NCI-H446 treated with DMSO at 0.1 percent for 48 hours (cell line): ENCODE measurements around the gene PLTP.
A peak's percentile ranks its signal among the peaks of the same experiment; 100 is the strongest.
"Not testable (repeated sequence)": the region's sequence is repeated elsewhere in the genome, so short reads cannot be mapped to it uniquely, and the experiment has no call there.

Experiments
- DNase-seq: peaks from one replicate; lab custom pipeline; 2025; lab: John Stamatoyannopoulos, UW

The PLTP gene

DNA sequence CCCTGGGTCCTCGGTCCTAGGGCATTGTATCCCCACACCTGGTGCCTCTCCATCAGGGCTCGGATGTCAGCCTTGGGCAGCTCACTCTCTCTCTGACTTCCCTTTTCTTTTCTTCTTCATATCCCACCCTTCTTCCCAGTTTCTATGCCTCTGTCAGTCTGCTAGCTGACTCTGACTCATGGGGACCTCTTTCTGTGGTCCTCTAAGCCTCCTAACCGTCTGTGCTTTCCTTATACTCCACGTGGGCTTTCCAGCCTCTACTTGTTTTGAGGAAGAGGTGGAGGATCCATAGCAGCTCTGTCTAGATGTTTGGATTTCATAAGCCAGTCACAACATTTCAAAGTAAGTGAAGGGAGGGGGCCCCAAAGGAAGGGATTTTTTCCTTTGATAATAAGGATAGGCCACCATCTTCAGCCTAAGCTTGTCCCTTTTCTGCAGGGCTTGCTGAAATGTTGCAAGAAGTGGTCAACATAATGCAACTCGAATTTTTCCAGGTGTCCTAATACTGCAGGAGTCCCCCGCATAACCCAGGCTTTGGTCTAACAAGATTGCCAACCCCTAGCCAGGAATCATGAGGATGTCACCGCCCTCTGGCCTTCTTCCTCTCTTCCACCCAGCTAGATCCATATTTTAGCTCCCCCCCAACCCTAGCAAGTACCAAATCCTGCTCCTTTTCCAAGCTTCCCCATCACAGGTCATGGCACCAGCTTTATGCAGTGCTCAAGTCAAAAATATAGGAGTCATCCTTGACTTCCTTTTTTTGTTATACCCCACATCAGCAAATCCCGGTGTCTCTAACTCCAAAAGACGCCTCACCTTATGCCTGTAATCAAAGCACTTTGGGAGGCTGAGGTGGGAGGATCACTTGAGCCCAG lies 8.7 kb upstream of the PLTP start:
- no peak for DNase-seq

DNA sequence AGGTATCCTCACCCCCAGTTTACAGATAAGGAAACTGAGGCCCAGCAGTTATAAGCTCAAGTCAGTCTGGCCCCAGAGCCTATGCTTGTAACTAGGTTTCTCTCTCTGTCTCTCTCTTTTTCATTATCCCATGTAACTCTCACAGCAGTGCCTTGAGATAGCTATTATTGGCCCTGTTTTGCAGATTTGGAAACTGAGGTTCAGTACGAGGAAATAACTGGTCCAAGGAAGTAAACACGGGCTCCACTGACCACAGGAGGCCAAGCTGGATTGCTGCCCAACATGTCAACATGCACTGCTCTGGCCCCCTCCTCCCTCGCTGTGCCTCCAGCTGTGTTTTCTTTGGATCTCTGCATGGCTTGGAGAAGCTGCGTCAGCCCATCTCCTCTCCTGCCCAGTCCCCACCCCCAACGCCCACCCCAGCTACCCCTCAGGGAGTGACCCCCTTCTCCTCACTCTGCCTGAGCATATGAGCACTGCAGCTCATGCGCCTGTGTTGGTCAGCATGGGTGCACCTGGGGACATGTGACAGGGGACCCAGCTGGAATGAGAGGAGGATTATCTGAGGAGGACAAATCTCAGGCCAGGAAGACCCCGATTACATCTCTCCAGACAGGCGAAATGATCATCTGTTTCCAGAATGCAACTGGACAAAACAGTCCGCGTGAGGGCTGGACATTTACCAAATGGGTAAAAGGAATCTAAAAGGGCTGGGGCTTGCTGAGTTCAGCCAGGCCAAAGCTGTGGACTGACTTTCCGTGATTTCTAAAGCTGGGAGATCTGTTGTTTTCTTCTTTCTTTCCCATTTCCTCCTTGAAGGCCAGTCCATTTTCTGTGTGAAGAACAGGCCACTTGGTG lies 7.8 kb upstream of the PLTP start:
- no peak for DNase-seq

DNA sequence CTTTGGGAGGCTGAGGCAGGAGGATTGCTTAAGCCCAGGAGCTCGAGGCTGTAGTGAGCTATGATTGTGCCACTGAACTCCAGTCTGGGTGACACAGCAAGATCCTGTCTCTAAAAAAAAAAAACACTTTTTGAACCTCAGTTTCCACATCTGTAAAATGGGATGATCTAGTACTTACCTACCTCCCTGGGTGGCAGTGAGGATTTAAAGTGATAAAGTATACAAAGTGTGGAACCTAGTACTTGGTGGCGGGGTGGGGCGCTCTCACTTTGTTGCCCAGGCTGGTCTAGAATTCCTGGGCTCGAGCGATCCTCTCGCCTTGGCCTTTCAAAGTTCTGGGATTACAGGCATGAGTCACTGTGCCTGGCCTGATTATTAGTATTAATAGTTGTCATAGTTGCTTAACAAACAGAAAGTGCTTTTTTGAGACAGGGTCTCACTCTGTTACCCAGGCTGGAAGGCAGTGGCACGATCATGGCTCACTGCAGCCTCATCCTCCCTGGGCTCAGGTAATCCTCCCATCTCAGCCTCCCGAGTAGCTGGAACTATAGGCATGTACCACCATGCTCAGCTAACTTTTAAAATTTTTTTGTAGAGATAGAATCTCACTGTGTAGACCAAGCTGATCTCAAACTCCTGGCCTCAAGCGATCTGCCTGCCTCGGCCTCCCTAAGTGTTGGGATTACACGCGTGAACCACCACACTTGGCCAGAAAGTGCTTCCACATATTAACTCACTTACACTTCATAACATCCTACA lies 7.0 kb upstream of the PLTP start:
- DNase-seq, result no peak

DNA sequence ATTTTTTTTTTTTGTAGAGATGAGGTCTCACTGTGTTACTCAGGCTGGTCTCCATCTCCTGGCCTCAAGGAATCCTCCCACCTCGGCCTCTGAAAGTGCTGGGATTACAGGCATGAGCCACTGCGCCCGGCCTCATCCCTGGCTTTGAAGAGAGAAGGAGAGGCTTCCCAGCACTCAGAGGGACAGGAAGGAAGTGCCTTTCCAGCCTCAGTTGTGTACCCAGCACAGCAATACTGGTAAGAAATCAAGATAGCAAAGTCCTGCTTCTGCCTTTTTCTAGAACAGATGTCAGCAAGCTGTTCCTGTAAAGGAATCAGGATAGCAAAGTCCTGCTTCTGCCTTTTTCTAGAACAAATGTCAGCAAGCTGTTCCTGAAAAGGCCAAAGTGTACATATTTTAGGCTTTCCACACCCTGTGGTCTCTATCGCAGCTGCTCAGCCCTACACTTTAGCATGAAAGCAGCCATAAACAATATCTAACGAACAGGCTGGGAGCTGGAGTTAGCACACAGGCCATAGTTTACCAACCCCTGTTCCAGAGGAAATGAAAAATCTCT lies 6.3 kb upstream of the PLTP start:
- DNase-seq, result no peak

DNA sequence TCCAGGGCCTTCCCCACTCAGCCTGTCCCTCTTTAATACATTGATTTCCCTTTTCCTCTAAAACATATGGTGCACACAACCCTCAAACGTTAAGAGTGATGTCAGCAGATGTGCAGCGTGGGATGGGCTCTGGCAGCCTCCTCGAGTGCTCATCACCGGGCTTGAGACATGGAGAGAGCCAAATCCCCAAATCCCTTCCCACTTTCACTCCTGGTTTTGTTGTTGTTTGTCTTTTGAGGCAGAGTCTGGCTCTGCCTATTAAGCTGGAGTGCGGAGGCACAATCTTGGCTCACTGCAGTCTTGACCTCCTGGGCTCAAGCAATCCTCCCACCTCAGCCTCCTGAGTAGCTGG lies 5.8 kb upstream of the PLTP start:
- no peak for DNase-seq

DNA sequence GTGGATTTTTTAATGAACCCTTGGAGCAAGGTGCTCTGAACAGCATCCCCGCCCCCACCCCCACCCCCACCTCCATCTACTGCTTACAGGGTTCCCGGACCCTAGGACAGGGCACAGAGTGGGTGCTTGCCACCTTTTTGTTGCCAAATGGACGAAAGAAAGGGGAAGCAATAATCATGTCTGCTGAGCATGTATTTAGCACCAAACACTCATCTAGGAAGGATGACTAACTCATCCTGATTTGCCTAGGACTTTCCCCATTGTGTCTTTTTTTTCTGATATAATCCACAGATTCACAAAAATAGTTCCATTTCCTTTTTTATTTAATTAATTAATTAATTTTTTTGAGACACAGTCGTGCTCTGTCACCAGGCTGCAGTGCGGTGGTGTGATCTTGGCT lies 1.2 kb upstream of the PLTP start:
- DNase-seq, result no peak

DNA sequence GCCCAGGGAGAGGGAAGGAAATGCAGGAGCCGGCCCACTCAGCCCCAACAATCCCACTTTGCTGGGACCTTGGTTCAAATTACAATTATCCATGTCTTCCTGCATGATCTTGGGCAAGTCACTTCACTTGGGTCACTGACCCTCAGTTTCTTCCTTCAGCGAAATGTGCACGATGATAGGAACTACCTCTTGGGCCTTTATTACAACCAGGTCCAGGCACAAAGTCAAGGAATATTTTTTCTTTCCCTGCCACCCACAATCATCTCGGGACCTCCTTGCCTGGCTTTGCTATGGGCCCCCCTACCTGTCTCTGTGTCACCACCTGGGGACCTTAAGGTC lies 358 bp upstream of the PLTP start:
- DNase-seq, result no peak

DNA sequence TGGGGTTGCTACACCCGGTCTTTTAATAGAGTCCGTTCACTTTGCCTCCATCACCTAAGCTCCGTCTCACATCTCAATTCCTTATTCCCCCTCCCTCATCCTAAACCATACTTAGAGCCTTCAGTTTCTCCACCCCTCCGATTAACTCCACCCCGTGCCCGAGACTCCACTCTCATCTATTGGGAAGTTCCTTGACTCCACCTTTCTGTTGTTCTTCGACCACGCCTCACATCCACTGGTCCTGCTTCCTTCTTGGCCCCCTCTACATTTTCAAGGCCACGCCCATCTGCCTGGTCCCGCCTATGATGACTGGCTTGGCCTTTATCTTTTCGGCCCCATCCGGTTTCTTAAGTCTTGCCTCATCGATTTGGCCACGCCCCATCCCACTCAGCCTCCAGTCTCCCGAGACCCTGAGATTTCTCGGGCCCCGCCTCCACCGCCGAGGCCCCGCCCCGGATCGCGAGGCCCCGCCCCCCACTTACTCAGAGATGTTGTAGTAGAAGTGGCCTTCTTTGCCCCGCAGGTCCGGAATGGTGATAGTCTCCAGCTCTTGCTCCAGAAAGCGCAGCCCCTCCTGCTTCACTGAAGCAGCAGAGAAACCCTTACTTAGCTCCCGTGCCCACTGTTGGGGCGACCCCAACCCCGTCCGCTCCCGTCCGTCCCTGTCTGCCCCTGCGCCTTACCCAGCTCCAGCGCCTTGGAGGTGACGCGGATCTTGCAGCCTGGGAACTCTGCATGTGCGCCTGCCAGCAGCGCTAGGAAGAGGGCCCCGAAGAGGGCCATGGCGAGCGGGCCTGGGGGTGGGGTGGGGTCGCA lies 1.1 kb downstream of the PLTP start:
- peak; percentile 40 for DNase-seq

DNA sequence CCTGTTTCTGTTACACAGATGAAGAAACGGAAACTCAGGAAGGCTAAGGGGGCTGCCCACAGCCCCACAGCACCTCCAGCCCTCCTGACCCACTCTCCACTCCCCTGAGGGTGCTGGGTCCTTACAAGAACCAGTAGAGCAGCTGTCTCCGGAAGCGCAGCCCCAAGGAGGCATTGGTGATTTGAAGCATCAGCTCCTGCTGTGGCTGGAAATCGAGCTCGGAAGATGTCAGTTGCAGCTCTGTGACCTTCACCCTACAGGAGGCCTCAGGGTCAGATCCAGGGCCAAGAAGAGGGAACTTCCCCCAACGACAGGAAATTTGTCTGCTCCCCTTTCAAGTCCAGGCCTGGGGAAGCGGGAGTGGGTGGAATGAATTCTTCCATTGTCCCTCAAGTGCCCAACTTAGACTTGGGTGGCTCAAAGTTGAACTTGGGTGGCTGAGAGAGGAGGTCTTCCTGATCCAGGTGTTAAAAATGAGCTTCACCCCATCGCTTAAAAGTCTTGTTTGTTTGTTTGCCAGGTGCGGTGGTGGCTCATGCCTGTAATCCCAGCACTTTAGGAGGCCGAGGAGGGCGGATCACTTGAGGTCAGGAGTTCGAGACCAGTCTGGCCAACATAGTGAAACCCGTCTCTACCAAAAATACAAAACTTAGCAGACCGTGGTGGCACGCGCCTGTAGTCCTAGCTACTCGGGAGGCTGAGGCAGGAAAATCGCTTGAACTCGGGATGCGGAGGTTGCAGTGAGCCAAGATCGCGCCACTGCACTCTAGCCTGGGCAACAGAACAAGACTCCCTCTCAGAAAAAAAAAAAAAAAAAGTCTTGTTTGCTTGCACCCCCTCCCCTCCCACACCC lies 1.9 kb downstream of the PLTP start:
- DNase-seq, result no peak

DNA sequence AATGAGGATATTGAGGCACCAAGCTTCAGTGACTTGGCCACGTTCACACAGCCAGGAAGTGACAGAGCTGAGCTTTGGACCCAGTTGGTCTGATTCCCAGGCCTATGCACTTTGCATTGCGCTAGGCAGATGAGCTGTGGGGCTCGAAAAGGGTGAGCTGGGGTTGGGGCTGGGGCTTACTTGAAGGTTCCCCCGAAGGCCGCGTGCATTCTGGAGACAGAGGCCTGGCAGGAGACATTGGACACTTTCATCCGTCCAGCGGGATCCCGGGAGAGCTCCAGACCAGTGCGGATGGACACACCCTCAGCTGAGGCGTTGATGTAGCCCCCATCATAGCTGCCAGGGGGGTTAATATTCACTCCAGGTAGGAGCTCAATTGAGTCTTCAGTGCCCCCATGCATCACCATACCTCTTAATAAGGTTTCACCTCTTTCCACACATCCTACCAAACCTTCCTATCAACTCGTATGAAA lies 2.6 kb downstream of the PLTP start:
- no peak for DNase-seq

DNA sequence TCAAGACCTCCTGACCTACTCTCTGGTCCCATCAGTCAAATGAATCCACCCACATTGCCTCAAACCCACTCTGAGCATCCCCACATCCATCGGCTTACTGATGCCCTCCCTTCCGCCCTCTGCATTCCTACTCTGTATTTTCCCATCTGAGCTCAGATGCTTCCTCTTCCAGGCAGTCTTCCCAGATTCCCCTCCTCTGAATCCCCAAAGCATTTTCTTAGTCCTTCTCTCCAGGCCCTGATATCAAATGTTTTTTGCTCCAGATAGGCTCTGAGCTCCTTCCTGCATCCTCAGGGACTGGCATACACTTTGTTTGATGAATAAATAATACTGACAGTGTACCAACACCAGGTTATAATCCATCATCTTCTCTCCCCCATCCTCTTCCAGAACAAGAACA lies 3.9 kb downstream of the PLTP start:
- DNase-seq, result no peak

DNA sequence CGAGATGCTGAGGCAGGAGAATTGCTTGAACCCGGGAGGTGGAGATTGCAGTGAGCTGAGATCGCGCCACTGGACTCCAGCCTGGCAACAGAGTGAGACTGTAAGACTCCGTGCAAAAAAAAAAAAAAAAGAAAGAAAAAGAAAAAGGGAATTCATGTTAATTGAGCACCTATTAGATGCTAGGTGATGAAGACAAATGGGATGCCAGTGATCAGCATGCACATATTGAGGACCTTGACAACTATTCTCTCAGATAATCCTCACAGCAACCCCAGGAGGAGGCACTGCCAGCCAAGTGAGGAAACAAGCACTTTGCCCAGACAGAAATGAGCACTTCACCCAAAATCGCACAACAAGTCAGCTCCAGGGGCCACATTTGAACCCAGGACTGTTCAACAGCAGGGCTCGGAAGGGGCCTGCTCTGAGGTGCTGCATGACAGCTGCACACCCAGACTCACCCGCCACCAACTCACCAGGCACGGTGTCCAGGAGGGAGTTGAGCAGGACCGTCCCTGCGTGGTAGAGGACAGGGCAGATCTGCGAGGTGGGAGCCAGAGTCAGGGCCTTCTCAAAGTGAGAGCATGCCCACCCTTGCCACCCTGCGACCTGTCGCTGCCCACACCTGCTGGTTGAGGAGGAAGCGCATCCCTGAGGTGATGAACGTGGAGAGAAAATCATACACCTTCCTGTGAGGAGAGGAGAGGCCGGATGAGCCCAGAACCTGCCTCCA lies 4.6 kb downstream of the PLTP start:
- DNase-seq, result no peak

DNA sequence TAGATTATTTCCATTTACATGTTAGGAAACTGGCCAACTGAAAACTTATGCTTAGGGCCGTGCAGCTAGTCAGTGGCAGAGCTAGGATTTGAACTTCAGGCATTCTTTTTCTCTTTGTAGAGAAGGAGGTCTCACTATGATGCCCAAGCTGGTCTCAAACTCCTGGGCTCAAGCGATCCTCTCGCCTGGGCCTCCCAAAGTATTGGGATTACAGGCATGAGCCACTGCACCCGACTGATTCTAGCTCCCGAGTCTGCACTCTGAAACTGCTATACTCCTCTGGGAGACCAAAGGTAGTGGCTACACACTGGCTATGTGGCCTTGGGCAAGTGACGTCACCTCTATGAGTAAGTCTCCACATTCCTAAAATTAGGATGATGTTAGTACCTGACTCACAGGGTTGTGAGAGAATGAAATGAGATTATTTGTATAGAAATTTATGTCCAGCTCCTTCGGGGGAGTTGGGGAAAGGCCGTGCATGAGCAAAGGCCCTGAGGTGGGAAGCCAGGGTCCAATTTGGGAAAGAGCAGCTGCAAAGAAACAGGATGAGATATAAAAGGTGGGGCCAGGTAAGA lies 6.4 kb downstream of the PLTP start:
- DNase-seq, result no peak

DNA sequence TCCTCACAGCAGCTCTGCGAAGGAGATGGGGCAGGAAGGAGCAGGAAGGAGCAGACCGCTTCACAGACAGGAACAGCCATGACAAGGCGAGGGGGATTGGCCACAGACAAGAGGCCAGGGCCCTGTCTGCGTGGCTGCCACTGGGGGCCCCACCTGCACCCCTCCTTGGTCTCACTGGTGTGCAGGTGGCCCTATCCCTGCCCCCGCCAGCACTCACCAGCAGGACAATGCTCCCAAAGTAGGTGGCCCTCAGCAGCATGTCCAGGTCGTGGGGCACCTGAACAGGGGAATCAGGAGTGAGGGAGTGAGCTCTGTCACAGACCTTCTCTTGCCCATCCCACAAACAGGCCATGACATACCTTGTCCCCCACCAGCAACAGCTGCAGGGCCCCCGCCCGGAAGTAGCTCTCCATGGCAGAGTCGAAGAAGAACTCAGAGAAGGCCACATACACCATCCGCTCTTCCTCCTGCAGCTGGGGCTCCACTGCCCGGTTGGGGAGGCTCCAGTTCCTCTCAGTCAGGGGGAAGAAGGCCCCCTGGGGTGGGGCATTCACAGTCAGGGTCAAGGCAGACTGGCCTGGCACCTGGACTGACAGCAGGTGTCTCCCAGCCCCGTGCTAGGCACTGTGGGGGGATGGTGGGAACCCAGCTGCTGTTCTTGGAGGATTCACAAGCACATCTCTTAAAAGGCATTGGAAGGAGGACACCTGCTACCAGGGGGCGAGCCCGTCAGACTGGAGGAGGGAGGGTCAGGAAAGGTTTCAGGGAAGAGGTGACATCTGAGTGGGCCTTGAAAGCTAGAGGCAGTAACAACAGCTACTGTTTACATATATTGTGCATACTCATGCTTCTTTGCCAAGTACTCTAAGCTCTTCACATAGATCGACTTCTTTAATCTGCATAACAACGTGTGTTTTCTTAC lies 7.1 kb downstream of the PLTP start:
- DNase-seq, result no peak

DNA sequence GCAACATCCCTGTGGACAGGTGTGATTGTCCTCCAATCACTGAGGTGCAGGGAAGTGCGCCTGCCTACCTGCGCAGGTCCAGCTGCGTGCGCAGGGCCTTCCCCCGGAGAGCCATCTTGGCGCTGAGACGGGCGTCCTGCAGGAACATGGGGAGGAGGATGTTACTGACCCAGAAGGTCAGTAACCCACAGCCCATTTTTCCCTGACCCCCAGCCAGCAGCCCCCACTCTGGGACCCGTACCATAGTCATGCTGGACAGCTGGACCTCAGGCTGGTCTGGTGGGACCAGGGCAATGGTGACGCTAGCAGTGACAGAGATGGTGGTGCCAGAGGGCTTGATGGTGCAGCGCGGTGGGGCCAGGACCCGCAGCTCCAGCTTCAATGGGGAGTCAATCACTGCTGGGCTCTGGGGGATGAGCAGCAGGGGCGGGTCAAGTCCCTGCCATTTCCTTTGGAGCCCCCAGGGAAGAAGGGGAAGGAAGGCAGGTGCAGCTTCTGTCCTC lies 9.7 kb downstream of the PLTP start:
- no peak for DNase-seq

DNA sequence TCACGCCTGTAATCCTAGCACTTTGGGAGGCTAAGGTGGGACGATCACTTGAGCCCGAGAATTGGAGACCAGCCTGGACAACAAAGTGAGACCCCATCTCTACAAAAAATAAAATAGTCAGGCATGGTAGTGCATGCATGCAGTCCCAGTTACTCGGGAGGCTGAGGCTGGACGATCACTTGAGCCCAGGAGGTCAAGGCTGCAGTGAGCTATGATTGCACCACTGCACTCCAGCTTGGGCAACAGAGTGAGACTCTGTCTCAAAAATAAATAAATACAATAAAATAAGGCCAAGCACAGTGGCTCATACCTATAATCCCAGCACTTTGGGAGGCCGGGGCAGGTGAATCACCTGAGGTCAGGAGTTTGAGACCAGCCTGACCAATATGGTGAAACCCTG lies 10.6 kb downstream of the PLTP start:
- not testable (repeated sequence) for DNase-seq

DNA sequence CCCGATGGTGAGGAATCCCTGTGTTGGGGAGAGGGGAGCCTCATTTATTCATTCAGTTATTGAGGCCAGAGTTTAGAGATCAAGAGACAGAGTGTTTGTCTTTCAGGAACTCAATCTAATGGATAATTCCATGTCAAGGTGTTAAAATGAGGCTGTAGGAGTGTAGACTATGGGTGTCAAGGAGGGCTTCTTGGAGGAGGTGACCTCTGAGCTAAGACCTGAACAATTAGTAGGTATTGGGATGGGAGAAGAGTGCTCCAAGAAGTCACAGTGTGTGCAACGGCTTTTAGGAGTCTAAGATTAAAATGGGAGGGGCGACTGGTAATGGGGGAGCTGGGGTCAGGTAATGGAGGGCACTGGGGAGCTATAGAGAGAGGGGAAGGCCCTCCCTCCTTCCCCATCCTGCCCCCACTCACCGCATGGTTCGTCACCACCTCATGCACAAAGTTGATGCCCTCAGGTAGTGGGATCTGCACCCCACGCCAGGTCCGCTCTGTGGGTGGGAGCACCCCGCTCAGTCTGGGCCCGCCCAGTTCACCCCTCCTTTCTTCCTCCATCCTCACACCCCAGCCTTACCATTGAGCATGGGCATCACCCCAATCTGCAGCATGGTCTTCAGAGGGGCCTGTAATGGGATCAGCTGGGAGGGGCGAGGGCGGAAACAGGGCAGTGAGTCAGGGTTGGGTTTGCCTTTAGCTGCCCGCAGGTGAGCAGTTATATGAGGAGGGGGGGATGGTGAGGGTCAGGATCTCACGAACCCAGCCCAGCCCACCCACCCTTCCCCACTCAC lies 12.7 kb downstream of the PLTP start:
- DNase-seq, result no peak
